ENCODE results near the gene HLA-B.

DNA sequence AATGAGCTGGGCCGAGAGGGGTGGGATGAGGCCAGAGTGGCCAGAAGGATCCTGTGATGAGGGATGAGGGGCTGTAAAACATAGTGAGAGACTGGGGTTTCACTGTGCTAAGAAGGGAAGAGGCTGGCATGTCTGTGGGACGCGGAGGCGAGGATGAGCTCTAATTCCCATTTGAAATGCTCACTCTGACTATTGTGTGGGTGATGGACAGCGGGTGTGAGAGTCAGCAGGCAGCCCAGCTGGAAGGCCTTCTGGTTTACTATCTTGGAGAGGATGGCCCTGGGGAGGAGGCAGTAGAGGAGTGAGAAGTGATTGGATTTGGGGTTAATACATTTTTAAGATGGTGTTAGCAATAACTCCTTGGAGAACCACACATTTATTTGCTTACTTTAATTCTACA, 37.0 kb upstream of the HLA-B start:
- TF ChIP-seq, protein P1, sequence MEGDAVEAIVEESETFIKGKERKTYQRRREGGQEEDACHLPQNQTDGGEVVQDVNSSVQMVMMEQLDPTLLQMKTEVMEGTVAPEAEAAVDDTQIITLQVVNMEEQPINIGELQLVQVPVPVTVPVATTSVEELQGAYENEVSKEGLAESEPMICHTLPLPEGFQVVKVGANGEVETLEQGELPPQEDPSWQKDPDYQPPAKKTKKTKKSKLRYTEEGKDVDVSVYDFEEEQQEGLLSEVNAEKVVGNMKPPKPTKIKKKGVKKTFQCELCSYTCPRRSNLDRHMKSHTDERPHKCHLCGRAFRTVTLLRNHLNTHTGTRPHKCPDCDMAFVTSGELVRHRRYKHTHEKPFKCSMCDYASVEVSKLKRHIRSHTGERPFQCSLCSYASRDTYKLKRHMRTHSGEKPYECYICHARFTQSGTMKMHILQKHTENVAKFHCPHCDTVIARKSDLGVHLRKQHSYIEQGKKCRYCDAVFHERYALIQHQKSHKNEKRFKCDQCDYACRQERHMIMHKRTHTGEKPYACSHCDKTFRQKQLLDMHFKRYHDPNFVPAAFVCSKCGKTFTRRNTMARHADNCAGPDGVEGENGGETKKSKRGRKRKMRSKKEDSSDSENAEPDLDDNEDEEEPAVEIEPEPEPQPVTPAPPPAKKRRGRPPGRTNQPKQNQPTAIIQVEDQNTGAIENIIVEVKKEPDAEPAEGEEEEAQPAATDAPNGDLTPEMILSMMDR (IDR thresholded peaks at IDR 0.05) = no peak
- no peak for TF ChIP-seq POLR2A (IDR thresholded peaks at IDR 0.05)
